Adipocyte (in vitro differentiated cells): ENCODE measurements around the gene KRTAP26-1.
A peak's percentile ranks its signal among the peaks of the same experiment; 100 is the strongest.

ENCODE experiments used
- DNase-seq: peaks from one replicate; pipeline ENCODE4 v3.0.0-alpha.2; 2015; ENCODE audit warnings: low read depth
- H3K27me3 ChIP-seq: replicated peaks from 2 replicates; pipeline ENCODE4 v1.7.0; 2013; ENCODE audit warnings: mild to moderate bottlenecking, low read length, moderate library complexity; ENCODE audit not compliant: control insufficient read depth, insufficient read depth
- H3K36me3 ChIP-seq: 2 replicates; pipeline ENCODE4 v1.7.0; 2013; ENCODE audit warnings: low read length, mild to moderate bottlenecking, moderate library complexity; ENCODE audit not compliant: control insufficient read depth, insufficient read depth, severe bottlenecking
- H3K4me1 ChIP-seq: 2 replicates; pipeline ENCODE4 v1.7.0; 2013; ENCODE audit warnings: mild to moderate bottlenecking, low read length, moderate library complexity; ENCODE audit not compliant: control insufficient read depth, insufficient read depth
- H3K4me3 ChIP-seq: 2 replicates; pipeline ENCODE4 v1.7.0; 2013; ENCODE audit warnings: mild to moderate bottlenecking, low read length, moderate library complexity
- H3K9ac ChIP-seq: 2 replicates; pipeline ENCODE4 v1.7.0; 2013; ENCODE audit warnings: mild to moderate bottlenecking, low read length, moderate library complexity
- H3K9me3 ChIP-seq: 2 replicates; pipeline ENCODE4 v1.7.0; 2013; ENCODE audit warnings: mild to moderate bottlenecking, low read length, moderate library complexity; ENCODE audit not compliant: control insufficient read depth

KRTAP26-1 gene

GRCh38 chr21:30336596-30336995 lies 16.5 kb upstream of the KRTAP26-1 start:
- peak overlapping the region; percentile 18 for H3K4me3 ChIP-seq
- H3K4me1 ChIP-seq = peaks cover 44% of the 10 kb centered on the region
- no peaks in the 10 kb centered on the region for H3K9me3 ChIP-seq
- no peaks in the 10 kb centered on the region for H3K27me3 ChIP-seq
- peak; percentile 2 for DNase-seq
- peak overlapping the region; percentile 63 for H3K9ac ChIP-seq
- H3K36me3 ChIP-seq = no peaks in the 10 kb centered on the region

GRCh38 chr21:30333736-30334135 lies 13.6 kb upstream of the KRTAP26-1 start:
- Histone ChIP-seq H3K36me3 (no peaks in the 10 kb centered on the region), H3K9ac (no peak overlapping the region)

GRCh38 chr21:30332681-30333080 lies 12.6 kb upstream of the KRTAP26-1 start:
- H3K36me3 ChIP-seq = no peaks in the 10 kb centered on the region
- H3K27me3 ChIP-seq = no peaks in the 10 kb centered on the region
- H3K9ac ChIP-seq = no peak overlapping the region
- peaks cover 18% of the 10 kb centered on the region for H3K4me1 ChIP-seq
- peaks cover under 1% of the 10 kb centered on the region for H3K9me3 ChIP-seq
- no peak overlapping the region for H3K4me3 ChIP-seq
- DNase-seq = no peak

More at GRCh38 chr21:30333736-30334135, 13.6 kb upstream of the KRTAP26-1 start:
- Histone ChIP-seq H3K9me3 (no peaks in the 10 kb centered on the region), H3K4me1 (peaks cover 28% of the 10 kb centered on the region), H3K4me3 (peak overlapping the region; percentile 1), H3K27me3 (no peaks in the 10 kb centered on the region)
- DNase-seq = no peak

GRCh38 chr21:30329203-30329875 lies 9.2 kb upstream of the KRTAP26-1 start:
- Histone ChIP-seq H3K36me3 (no peaks in the 10 kb centered on the region), H3K4me1 (no peaks in the 10 kb centered on the region), H3K9me3 (peaks cover 24% of the 10 kb centered on the region), H3K27me3 (no peaks in the 10 kb centered on the region), H3K9ac (no peak overlapping the region), H3K4me3 (no peak overlapping the region)
- no peak for DNase-seq

- DNase-seq = no peak
- Histone ChIP-seq H3K9ac (no peak overlapping the region), H3K27me3 (no peaks in the 10 kb centered on the region), H3K4me3 (no peak overlapping the region), H3K9me3 (peaks cover 24% of the 10 kb centered on the region), H3K36me3 (no peaks in the 10 kb centered on the region), H3K4me1 (no peaks in the 10 kb centered on the region)
Observed at GRCh38 chr21:30326390-30326789, 6.3 kb upstream of the KRTAP26-1 start.

GRCh38 chr21:30315701-30316100 lies 4.4 kb downstream of the KRTAP26-1 start:
- Histone ChIP-seq H3K9me3 (no peaks in the 10 kb centered on the region), H3K4me3 (no peak overlapping the region), H3K4me1 (no peaks in the 10 kb centered on the region), H3K9ac (no peak overlapping the region), H3K36me3 (no peaks in the 10 kb centered on the region), H3K27me3 (no peaks in the 10 kb centered on the region)
- DNase-seq = no peak

- Histone ChIP-seq H3K9me3 (peaks cover 2% of the 10 kb centered on the region), H3K36me3 (no peaks in the 10 kb centered on the region), H3K4me3 (no peak overlapping the region), H3K4me1 (no peaks in the 10 kb centered on the region), H3K9ac (no peak overlapping the region), H3K27me3 (no peaks in the 10 kb centered on the region)
- DNase-seq = no peak
Observed at GRCh38 chr21:30306884-30307283, 13.2 kb downstream of the KRTAP26-1 start.

- no peak for DNase-seq
- H3K4me3 ChIP-seq = no peak overlapping the region
- no peak overlapping the region for H3K9ac ChIP-seq
- H3K9me3 ChIP-seq = peaks cover 6% of the 10 kb centered on the region
- no peaks in the 10 kb centered on the region for H3K4me1 ChIP-seq
- no peaks in the 10 kb centered on the region for H3K36me3 ChIP-seq
- H3K27me3 ChIP-seq = no peaks in the 10 kb centered on the region
Observed at GRCh38 chr21:30305136-30305535, 15.0 kb downstream of the KRTAP26-1 start.

- no peaks in the 10 kb centered on the region for H3K9me3 ChIP-seq
- H3K9ac ChIP-seq = no peak within 1 kb of the TSS
- peaks cover 5% of the 10 kb centered on the region for H3K4me1 ChIP-seq
- no peaks in the 10 kb centered on the region for H3K36me3 ChIP-seq
- H3K4me3 ChIP-seq = no peak within 1 kb of the TSS
- no peak for DNase-seq
- no peaks in the 10 kb centered on the region for H3K27me3 ChIP-seq
Observed at GRCh38 chr21:30289215-30289614, 30.9 kb downstream of the KRTAP26-1 start, which contains the start of gene KRTAP25-1. Gene KRTAP25-1 (minus strand): TSS chr21:30289514. CDS start chr21:30289490, 24 bp downstream.

GRCh38 chr21:30282850-30283249 lies 37.3 kb downstream of the KRTAP26-1 start, which contains the start of gene KRTAP24-1:
Gene KRTAP24-1 (minus strand): TSS chr21:30282950. CDS start chr21:30282932, 18 bp downstream.
- Histone ChIP-seq H3K4me3 (no peak within 1 kb of the TSS), H3K27me3 (no peaks in the 10 kb centered on the region), H3K4me1 (no peaks in the 10 kb centered on the region), H3K36me3 (no peaks in the 10 kb centered on the region), H3K9me3 (no peaks in the 10 kb centered on the region), H3K9ac (no peak within 1 kb of the TSS)
- DNase-seq = no peak

- peak overlapping the region; percentile 68 for H3K9ac ChIP-seq
- no peaks in the 10 kb centered on the region for H3K36me3 ChIP-seq
- peak; percentile 9 for DNase-seq
- no peaks in the 10 kb centered on the region for H3K27me3 ChIP-seq
- H3K4me3 ChIP-seq = no peak overlapping the region
- H3K9me3 ChIP-seq = no peaks in the 10 kb centered on the region
- peaks cover 56% of the 10 kb centered on the region for H3K4me1 ChIP-seq
Observed at GRCh38 chr21:30271611-30272010, 48.5 kb downstream of the KRTAP26-1 start.

- H3K4me1 ChIP-seq = peaks cover 56% of the 10 kb centered on the region
- no peaks in the 10 kb centered on the region for H3K9me3 ChIP-seq
- DNase-seq = no peak
- no peaks in the 10 kb centered on the region for H3K27me3 ChIP-seq
- no peak overlapping the region for H3K4me3 ChIP-seq
- peak overlapping the region; percentile 68 for H3K9ac ChIP-seq
- no peaks in the 10 kb centered on the region for H3K36me3 ChIP-seq
Observed at GRCh38 chr21:30271156-30271555, 49.0 kb downstream of the KRTAP26-1 start.
